HEK293 (cell line): ENCODE measurements around the gene MRS2.

ENCODE experiments used
- ATF2 ChIP-seq: fragments of 450-650 bp; formaldehyde crosslinking; IDR thresholded peaks from 2 replicates; pipeline ENCODE4 v1.5.1; 2016; ENCODE audit warnings: missing biosample characterization, missing genetic modification characterization, low read depth
- GLIS1 ChIP-seq: fragments of 450-650 bp; formaldehyde crosslinking; IDR thresholded peaks from 2 replicates; pipeline ENCODE4 v1.5.1; 2016; ENCODE audit warnings: missing biosample characterization, missing genetic modification characterization
- HOXA7 ChIP-seq: sonication (generic); formaldehyde crosslinking; IDR thresholded peaks from 2 replicates; pipeline ENCODE4 v1.8.1; 2022; ENCODE audit warnings: missing genetic modification reagents, borderline replicate concordance
- KLF17 ChIP-seq: fragments of 450-650 bp; formaldehyde crosslinking; IDR thresholded peaks from 2 replicates; pipeline ENCODE4 v1.5.1; 2016; ENCODE audit warnings: missing biosample characterization, missing genetic modification characterization
- MZF1 ChIP-seq: fragments of 450-650 bp; formaldehyde crosslinking; IDR thresholded peaks from 2 replicates; pipeline ENCODE4 v1.5.1; 2017; ENCODE audit warnings: missing biosample characterization, missing genetic modification characterization, borderline replicate concordance
- PBX3 ChIP-seq: sonication (generic); formaldehyde crosslinking; IDR thresholded peaks from 2 replicates; pipeline ENCODE4 v1.8.1; 2022; ENCODE audit warnings: mild to moderate bottlenecking, moderate library complexity, missing genetic modification reagents
- SCRT1 ChIP-seq: fragments of 450-650 bp; formaldehyde crosslinking; IDR thresholded peaks from 2 replicates; pipeline ENCODE4 v1.5.1; 2016; ENCODE audit warnings: missing biosample characterization, missing genetic modification characterization, borderline replicate concordance
- SP2 ChIP-seq: fragments of 450-650 bp; formaldehyde crosslinking; IDR thresholded peaks from 2 replicates; pipeline ENCODE4 v1.5.1; 2016; ENCODE audit warnings: missing biosample characterization, missing genetic modification characterization
- SP3 ChIP-seq: fragments of 450-650 bp; formaldehyde crosslinking; IDR thresholded peaks from 2 replicates; pipeline ENCODE4 v1.5.1; 2016; ENCODE audit warnings: missing biosample characterization, missing genetic modification characterization
- ZBTB8A ChIP-seq: fragments of 450-650 bp; formaldehyde crosslinking; IDR thresholded peaks from 2 replicates; pipeline ENCODE4 v1.5.1; 2016; ENCODE audit warnings: missing biosample characterization, missing genetic modification characterization
- ZFHX2 ChIP-seq: fragments of 450-650 bp; formaldehyde crosslinking; conservative IDR thresholded peaks from 2 replicates; pipeline ENCODE4 v1.5.1; 2016; ENCODE audit warnings: missing biosample characterization, missing genetic modification characterization
- ZFP37 ChIP-seq: fragments of 450-650 bp; formaldehyde crosslinking; IDR thresholded peaks from 2 replicates; pipeline ENCODE4 v1.5.1; 2016; ENCODE audit warnings: missing biosample characterization, missing genetic modification characterization
- ZNF184 ChIP-seq: fragments of 450-650 bp; IDR thresholded peaks from 2 replicates; pipeline ENCODE4 v1.5.1; 2018; ENCODE audit warnings: missing biosample characterization, mild to moderate bottlenecking, missing genetic modification characterization
- ZNF19 ChIP-seq: fragments of 450-650 bp; formaldehyde crosslinking; IDR thresholded peaks from 2 replicates; pipeline ENCODE4; 2016; ENCODE audit warnings: missing biosample characterization, missing genetic modification characterization, low read depth
- ZNF2 ChIP-seq: fragments of 450-650 bp; formaldehyde crosslinking; IDR thresholded peaks from 2 replicates; pipeline ENCODE4 v1.5.1; 2016; ENCODE audit warnings: missing biosample characterization, missing genetic modification characterization
- ZNF302 ChIP-seq: fragments of 450-650 bp; formaldehyde crosslinking; IDR thresholded peaks from 2 replicates; pipeline ENCODE4 v1.5.1; 2016; ENCODE audit warnings: missing biosample characterization, missing genetic modification characterization, low read depth
- ZNF521 ChIP-seq: fragments of 450-650 bp; formaldehyde crosslinking; IDR thresholded peaks from 2 replicates; pipeline ENCODE4 v1.5.1; 2017; ENCODE audit warnings: missing biosample characterization, mild to moderate bottlenecking, missing genetic modification characterization
- ZNF530 ChIP-seq: fragments of 450-650 bp; formaldehyde crosslinking; IDR thresholded peaks from 2 replicates; pipeline ENCODE4 v1.5.1; 2016; ENCODE audit warnings: low read depth, missing biosample characterization, missing genetic modification characterization
- ZNF558 ChIP-seq: fragments of 450-650 bp; formaldehyde crosslinking; IDR thresholded peaks from 2 replicates; pipeline ENCODE4 v1.5.1; 2016; ENCODE audit warnings: missing biosample characterization, missing genetic modification characterization
- ZNF610 ChIP-seq: fragments of 450-650 bp; formaldehyde crosslinking; IDR thresholded peaks from 2 replicates; pipeline ENCODE4 v1.5.1; 2016; ENCODE audit warnings: missing biosample characterization, missing genetic modification characterization, borderline replicate concordance
- ZNF654 ChIP-seq: fragments of 450-650 bp; formaldehyde crosslinking; IDR thresholded peaks from 2 replicates; pipeline ENCODE4 v1.5.1; 2016; ENCODE audit warnings: low read depth, missing biosample characterization, missing genetic modification characterization
- ZNF660 ChIP-seq: fragments of 450-650 bp; IDR thresholded peaks from 2 replicates; pipeline ENCODE4 v1.5.1; 2018; ENCODE audit warnings: missing biosample characterization, mild to moderate bottlenecking, missing genetic modification characterization
- ZNF843 ChIP-seq: fragments of 450-650 bp; formaldehyde crosslinking; IDR thresholded peaks from 2 replicates; pipeline ENCODE4 v1.5.1; 2016; ENCODE audit warnings: missing biosample characterization, missing genetic modification characterization
- ZXDB ChIP-seq: fragments of 450-650 bp; formaldehyde crosslinking; IDR thresholded peaks from 2 replicates; pipeline ENCODE4 v1.5.1; 2016; ENCODE audit warnings: missing biosample characterization, missing genetic modification characterization
- TF ChIP-seq, protein P1 (sequence below): fragments of 450-650 bp; formaldehyde crosslinking; IDR thresholded peaks from 2 replicates; pipeline ENCODE4 v1.5.1; 2016; ENCODE audit warnings: missing biosample characterization, missing genetic modification characterization
- TF ChIP-seq, protein P2 (sequence below): fragments of 450-650 bp; formaldehyde crosslinking; IDR thresholded peaks from 2 replicates; pipeline ENCODE4 v1.5.1; 2016; ENCODE audit warnings: missing biosample characterization, missing genetic modification characterization
- TF ChIP-seq, protein P3 (sequence below): fragments of 450-650 bp; formaldehyde crosslinking; IDR thresholded peaks from 2 replicates; pipeline ENCODE4 v1.5.1; 2016; ENCODE audit warnings: missing biosample characterization, missing genetic modification characterization

MRS2 gene

DNA sequence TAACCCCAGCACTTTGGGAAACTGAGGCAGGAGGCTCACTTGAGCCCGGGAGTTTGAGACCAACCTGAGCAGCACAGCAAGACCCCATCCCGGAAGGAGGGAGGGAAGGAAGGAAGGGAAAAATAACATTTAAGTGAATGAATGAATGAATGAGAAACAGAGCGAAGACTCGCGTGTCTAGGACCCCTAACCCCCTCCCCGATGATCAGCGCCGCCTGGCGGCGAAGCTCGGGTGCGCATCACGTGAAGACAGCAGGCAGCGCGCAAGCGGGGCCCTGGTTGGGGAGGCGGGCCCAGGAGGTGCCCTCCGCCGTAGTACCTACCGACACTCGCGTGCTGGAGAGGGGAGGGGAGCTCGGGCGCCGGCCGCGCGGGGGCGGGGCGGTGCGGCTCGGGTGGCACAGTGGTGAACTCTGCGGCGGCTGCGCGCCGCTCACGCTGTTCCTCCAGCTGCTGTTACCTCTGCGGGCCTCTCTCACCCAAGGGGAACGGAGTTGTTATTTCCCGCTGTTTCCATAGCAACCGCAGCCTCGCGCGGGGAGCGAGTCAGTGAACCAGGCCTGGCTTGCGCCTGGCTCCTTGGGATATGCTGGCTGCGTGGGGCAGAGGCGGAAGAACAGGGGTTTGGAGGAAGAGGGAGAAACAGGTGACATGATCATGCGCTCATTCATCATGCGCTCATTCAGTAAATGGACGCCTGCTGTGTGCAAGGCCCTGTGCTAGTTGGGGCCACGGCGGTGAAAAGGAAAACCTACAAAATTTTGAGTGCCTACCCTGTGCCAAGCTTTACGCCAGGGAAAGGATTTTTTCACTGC lies 42.9 kb upstream of the MRS2 start (continued):
- TF ChIP-seq, protein P1, sequence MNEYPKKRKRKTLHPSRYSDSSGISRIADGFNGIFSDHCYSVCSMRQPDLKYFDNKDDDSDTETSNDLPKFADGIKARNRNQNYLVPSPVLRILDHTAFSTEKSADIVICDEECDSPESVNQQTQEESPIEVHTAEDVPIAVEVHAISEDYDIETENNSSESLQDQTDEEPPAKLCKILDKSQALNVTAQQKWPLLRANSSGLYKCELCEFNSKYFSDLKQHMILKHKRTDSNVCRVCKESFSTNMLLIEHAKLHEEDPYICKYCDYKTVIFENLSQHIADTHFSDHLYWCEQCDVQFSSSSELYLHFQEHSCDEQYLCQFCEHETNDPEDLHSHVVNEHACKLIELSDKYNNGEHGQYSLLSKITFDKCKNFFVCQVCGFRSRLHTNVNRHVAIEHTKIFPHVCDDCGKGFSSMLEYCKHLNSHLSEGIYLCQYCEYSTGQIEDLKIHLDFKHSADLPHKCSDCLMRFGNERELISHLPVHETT (tag by site-specific recombination): peak; percentile 50
- TF ChIP-seq HOXA7 (CRISPR knock-in tag) (no peak), ZFP37 (peak; percentile 68), SCRT1 (tag by site-specific recombination) (peak; percentile 54; the same call in 1 of the 2 replicates), KLF17 (tag by site-specific recombination) (peak; percentile 45; the same call in 1 of the 2 replicates), PBX3 (CRISPR knock-in tag) (peak; percentile 70; the same call in 1 of the 2 replicates), SP2 (peak; percentile 80), ZNF184 (tag by site-specific recombination) (0 out of 2 replicates have a peak, but pooled peaks have one; percentile 8), ZNF610 (tag by site-specific recombination) (peak; percentile 100), GLIS1 (tag by site-specific recombination) (peak; percentile 64; the same call in 1 of the 2 replicates), MZF1 (tag by site-specific recombination) (peak; percentile 71; the same call in 1 of the 2 replicates), ZXDB (tag by site-specific recombination) (peak; percentile 78; the same call in 1 of the 2 replicates), ZNF2 (tag by site-specific recombination) (peak; percentile 83), ATF2 (tag by site-specific recombination) (peak; percentile 62), ZBTB8A (peak; percentile 84), ZNF530 (no peak), ZNF19 (tag by site-specific recombination) (no peak), ZNF558 (tag by site-specific recombination) (0 out of 2 replicates have a peak, but pooled peaks have one; percentile 28), SP3 (peak; percentile 71), ZFHX2 (tag by site-specific recombination) (peak; percentile 73), ZNF843 (peak; percentile 83), ZNF521 (no peak), ZNF660 (peak; percentile 87; the same call in 1 of the 2 replicates), ZNF302 (tag by site-specific recombination) (no peak), ZNF654 (tag by site-specific recombination) (peak; percentile 29; the same call in 1 of the 2 replicates)
- TF ChIP-seq, protein P2, sequence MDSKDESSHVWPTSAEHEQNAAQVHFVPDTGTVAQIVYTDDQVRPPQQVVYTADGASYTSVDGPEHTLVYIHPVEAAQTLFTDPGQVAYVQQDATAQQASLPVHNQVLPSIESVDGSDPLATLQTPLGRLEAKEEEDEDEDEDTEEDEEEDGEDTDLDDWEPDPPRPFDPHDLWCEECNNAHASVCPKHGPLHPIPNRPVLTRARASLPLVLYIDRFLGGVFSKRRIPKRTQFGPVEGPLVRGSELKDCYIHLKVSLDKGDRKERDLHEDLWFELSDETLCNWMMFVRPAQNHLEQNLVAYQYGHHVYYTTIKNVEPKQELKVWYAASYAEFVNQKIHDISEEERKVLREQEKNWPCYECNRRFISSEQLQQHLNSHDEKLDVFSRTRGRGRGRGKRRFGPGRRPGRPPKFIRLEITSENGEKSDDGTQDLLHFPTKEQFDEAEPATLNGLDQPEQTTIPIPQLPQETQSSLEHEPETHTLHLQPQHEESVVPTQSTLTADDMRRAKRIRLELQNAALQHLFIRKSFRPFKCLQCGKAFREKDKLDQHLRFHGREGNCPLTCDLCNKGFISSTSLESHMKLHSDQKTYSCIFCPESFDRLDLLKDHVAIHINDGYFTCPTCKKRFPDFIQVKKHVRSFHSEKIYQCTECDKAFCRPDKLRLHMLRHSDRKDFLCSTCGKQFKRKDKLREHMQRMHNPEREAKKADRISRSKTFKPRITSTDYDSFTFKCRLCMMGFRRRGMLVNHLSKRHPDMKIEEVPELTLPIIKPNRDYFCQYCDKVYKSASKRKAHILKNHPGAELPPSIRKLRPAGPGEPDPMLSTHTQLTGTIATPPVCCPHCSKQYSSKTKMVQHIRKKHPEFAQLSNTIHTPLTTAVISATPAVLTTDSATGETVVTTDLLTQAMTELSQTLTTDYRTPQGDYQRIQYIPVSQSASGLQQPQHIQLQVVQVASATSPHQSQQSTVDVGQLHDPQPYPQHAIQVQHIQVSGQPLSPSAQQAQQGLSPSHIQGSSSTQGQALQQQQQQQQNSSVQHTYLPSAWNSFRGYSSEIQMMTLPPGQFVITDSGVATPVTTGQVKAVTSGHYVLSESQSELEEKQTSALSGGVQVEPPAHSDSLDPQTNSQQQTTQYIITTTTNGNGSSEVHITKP (tag by site-specific recombination): peak; percentile 84
- TF ChIP-seq, protein P3, sequence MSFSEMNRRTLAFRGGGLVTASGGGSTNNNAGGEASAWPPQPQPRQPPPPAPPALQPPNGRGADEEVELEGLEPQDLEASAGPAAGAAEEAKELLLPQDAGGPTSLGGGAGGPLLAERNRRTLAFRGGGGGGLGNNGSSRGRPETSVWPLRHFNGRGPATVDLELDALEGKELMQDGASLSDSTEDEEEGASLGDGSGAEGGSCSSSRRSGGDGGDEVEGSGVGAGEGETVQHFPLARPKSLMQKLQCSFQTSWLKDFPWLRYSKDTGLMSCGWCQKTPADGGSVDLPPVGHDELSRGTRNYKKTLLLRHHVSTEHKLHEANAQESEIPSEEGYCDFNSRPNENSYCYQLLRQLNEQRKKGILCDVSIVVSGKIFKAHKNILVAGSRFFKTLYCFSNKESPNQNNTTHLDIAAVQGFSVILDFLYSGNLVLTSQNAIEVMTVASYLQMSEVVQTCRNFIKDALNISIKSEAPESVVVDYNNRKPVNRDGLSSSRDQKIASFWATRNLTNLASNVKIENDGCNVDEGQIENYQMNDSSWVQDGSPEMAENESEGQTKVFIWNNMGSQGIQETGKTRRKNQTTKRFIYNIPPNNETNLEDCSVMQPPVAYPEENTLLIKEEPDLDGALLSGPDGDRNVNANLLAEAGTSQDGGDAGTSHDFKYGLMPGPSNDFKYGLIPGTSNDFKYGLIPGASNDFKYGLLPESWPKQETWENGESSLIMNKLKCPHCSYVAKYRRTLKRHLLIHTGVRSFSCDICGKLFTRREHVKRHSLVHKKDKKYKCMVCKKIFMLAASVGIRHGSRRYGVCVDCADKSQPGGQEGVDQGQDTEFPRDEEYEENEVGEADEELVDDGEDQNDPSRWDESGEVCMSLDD (tag by site-specific recombination): peak; percentile 88
